ENCODE results near the gene PPP1R9B.

PPP1R9B gene

DNA sequence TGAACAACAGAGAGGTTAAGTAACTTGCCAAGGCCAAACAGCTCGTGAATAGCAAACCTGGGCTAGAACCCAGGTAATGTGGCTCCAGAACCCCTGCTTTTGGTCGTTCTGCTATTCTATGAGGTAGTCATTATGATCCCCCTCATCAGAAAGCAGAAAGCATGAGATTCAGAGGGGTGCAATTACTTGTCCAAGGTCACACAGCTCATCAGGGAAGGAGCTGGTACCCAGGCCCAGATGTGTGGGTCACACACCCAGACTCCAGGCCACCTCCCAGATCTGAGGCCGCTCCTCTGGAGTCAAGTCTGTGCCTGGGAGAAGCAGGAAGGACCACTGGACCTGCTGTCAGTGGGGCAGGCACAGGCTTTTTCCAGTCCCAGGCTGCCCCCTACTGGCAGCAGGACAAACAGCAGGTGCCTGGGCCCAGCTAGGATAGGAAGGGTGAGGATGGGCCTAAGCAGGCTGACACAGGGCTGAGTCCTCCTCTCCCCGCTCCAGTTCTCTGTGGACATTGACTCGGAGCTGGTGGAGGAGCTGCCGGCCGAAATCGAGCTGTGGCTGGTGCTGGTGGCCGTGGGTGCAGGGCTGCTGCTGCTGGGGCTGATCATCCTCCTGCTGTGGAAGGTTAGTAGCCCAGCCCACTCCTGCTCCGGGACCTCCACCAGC is 63.1 kb downstream of the PPP1R9B start:
- DNase-seq = peak; percentile 45
